Liver (tissue), 3 donors: ENCODE results near the gene BCORL1.

ENCODE experiments used
- EGR1 ChIP-seq, 2 donors: IDR thresholded peaks; 2 replicates each; pipeline ENCODE4 v1.6.1; 2016 to 2018; ENCODE audit warnings: antibody characterized with exemption in 2 of 2, low read depth in 2 of 2
- FOXA2 ChIP-seq: IDR thresholded peaks from 2 replicates; pipeline ENCODE4 v1.6.1; 2016; ENCODE audit warnings: antibody characterized with exemption
- GABPA ChIP-seq, 2 donors: IDR thresholded peaks in 1 of 2; conservative IDR thresholded peaks in 1 of 2; 2 replicates each; pipeline ENCODE4 v1.6.1; 2016; ENCODE audit warnings: antibody characterized with exemption in 2 of 2, mild to moderate bottlenecking in 1 of 2, moderate library complexity in 1 of 2
- JUND ChIP-seq, 2 donors: IDR thresholded peaks; 2 replicates each; pipeline ENCODE4 v1.6.1; 2016; ENCODE audit warnings: antibody characterized with exemption in 2 of 2
- RAD21 ChIP-seq, 2 donors: IDR thresholded peaks; 2 replicates each; pipeline ENCODE4 v1.6.1; 2016; ENCODE audit warnings: antibody characterized with exemption in 2 of 2, mild to moderate bottlenecking in 2 of 2
- RXRA ChIP-seq, 2 donors: IDR thresholded peaks; 2 replicates each; pipeline ENCODE4 v1.6.1; 2017 to 2018; ENCODE audit warnings: antibody characterized with exemption in 2 of 2, mild to moderate bottlenecking in 1 of 2
- TAF1 ChIP-seq: conservative IDR thresholded peaks from 2 replicates; pipeline ENCODE4 v1.6.1; 2016; ENCODE audit warnings: antibody characterized with exemption, mild to moderate bottlenecking
- YY1 ChIP-seq: IDR thresholded peaks from 2 replicates; pipeline ENCODE4 v1.6.1; 2016; ENCODE audit warnings: antibody characterized with exemption, mild to moderate bottlenecking
- TF ChIP-seq, protein P1 (sequence below): fragments of 150-350 bp; IDR thresholded peaks from 2 replicates; pipeline ENCODE4 v1.5.1; 2017; ENCODE audit warnings: improper control_type of control experiment, low read depth, low read length; ENCODE audit not compliant: missing input control
- TF ChIP-seq, protein P2 (sequence below): IDR thresholded peaks from 2 replicates; pipeline ENCODE4 v1.6.1; 2016; ENCODE audit warnings: antibody characterized with exemption, mild to moderate bottlenecking
- TF ChIP-seq, protein P3 (sequence below): IDR thresholded peaks from 2 replicates; pipeline ENCODE4 v1.6.1; 2016; ENCODE audit warnings: antibody characterized with exemption
- TF ChIP-seq, protein P4 (sequence below): IDR thresholded peaks from 2 replicates; pipeline ENCODE4 v1.6.1; 2016; ENCODE audit warnings: antibody characterized with exemption
- TF ChIP-seq, protein P5 (sequence below): IDR thresholded peaks from 2 replicates; pipeline ENCODE4 v1.6.1; 2016; ENCODE audit warnings: antibody characterized with exemption
- donor health status: healthy.
- donor health status: healthy.

DNA sequence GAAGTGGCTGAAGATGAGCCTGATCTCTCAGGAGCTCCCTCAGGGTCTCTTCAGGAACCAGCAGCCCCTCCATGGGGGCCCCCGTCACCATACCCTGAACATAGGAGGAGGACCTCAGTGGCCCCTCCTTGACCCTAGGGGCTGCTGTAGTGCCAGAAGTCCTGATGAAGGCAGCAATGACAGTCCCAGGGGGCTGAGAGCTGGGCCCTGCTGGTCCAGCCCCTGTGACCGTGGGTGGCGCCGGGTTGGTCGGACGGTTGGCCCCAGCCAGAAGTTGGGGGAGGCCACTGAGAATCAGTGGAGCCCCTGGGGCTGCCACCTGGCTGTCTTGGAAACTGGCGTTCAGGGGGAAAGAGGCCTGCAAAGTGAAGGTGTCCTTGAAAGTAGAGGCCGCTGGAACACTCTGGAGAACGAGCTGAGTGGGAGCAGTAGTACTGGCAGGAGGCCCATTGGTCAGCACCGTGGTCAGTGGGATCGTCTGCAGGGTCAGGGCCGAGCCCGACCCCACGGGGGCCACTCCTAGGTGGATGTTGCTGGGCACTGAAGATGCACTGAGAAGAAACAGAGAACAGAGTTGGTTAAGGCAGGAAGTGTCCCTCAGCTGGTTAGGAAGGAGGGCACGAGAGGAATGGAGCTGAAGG is 84.7 kb downstream of the BCORL1 start:
- TF ChIP-seq, protein P1, sequence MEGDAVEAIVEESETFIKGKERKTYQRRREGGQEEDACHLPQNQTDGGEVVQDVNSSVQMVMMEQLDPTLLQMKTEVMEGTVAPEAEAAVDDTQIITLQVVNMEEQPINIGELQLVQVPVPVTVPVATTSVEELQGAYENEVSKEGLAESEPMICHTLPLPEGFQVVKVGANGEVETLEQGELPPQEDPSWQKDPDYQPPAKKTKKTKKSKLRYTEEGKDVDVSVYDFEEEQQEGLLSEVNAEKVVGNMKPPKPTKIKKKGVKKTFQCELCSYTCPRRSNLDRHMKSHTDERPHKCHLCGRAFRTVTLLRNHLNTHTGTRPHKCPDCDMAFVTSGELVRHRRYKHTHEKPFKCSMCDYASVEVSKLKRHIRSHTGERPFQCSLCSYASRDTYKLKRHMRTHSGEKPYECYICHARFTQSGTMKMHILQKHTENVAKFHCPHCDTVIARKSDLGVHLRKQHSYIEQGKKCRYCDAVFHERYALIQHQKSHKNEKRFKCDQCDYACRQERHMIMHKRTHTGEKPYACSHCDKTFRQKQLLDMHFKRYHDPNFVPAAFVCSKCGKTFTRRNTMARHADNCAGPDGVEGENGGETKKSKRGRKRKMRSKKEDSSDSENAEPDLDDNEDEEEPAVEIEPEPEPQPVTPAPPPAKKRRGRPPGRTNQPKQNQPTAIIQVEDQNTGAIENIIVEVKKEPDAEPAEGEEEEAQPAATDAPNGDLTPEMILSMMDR = no peak
- no peak for TF ChIP-seq YY1
- TF ChIP-seq, protein P2, sequence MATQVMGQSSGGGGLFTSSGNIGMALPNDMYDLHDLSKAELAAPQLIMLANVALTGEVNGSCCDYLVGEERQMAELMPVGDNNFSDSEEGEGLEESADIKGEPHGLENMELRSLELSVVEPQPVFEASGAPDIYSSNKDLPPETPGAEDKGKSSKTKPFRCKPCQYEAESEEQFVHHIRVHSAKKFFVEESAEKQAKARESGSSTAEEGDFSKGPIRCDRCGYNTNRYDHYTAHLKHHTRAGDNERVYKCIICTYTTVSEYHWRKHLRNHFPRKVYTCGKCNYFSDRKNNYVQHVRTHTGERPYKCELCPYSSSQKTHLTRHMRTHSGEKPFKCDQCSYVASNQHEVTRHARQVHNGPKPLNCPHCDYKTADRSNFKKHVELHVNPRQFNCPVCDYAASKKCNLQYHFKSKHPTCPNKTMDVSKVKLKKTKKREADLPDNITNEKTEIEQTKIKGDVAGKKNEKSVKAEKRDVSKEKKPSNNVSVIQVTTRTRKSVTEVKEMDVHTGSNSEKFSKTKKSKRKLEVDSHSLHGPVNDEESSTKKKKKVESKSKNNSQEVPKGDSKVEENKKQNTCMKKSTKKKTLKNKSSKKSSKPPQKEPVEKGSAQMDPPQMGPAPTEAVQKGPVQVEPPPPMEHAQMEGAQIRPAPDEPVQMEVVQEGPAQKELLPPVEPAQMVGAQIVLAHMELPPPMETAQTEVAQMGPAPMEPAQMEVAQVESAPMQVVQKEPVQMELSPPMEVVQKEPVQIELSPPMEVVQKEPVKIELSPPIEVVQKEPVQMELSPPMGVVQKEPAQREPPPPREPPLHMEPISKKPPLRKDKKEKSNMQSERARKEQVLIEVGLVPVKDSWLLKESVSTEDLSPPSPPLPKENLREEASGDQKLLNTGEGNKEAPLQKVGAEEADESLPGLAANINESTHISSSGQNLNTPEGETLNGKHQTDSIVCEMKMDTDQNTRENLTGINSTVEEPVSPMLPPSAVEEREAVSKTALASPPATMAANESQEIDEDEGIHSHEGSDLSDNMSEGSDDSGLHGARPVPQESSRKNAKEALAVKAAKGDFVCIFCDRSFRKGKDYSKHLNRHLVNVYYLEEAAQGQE = no peak
- no peak for TF ChIP-seq RXRA (IDR thresholded peaks at IDR 0.05)
- TF ChIP-seq TAF1 = no peak
- TF ChIP-seq EGR1 (IDR thresholded peaks at IDR 0.05; ENCODE audit: low read depth in 2 of 2) = no peak
- no peak for TF ChIP-seq JUND (IDR thresholded peaks at IDR 0.05)
- TF ChIP-seq GABPA (IDR thresholded peaks at IDR 0.05 in 1 of 2, conservative IDR thresholded peaks at IDR 0.05 in 1 of 2) = no peak
- no peak for TF ChIP-seq FOXA2
- TF ChIP-seq, protein P3, sequence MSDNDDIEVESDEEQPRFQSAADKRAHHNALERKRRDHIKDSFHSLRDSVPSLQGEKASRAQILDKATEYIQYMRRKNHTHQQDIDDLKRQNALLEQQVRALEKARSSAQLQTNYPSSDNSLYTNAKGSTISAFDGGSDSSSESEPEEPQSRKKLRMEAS = no peak
- TF ChIP-seq, protein P4, sequence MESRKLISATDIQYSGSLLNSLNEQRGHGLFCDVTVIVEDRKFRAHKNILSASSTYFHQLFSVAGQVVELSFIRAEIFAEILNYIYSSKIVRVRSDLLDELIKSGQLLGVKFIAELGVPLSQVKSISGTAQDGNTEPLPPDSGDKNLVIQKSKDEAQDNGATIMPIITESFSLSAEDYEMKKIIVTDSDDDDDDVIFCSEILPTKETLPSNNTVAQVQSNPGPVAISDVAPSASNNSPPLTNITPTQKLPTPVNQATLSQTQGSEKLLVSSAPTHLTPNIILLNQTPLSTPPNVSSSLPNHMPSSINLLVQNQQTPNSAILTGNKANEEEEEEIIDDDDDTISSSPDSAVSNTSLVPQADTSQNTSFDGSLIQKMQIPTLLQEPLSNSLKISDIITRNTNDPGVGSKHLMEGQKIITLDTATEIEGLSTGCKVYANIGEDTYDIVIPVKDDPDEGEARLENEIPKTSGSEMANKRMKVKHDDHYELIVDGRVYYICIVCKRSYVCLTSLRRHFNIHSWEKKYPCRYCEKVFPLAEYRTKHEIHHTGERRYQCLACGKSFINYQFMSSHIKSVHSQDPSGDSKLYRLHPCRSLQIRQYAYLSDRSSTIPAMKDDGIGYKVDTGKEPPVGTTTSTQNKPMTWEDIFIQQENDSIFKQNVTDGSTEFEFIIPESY = no peak
- TF ChIP-seq, protein P5, sequence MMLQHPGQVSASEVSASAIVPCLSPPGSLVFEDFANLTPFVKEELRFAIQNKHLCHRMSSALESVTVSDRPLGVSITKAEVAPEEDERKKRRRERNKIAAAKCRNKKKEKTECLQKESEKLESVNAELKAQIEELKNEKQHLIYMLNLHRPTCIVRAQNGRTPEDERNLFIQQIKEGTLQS = no peak
- no peak for TF ChIP-seq RAD21 (IDR thresholded peaks at IDR 0.05)
